Stimulated activated CD8-positive, alpha-beta memory T cell treated with anti-CD3 and anti-CD28 coated beads, Interleukin-4, amount 100 ng/mL, for 4 hours (primary cell): ENCODE measurements around the gene CARMIL1.

Experiments
- DNase-seq, 2 donors: peaks; one replicate each; pipeline ENCODE4 v3.0.0-alpha.2; 2020; ENCODE audit warnings: low read depth in 2 of 2, low spot score in 1 of 2

CARMIL1 gene

GRCh38 chr6:25278914-25279747, at the start of gene CARMIL1:
TSS of gene CARMIL1 (plus strand) at chr6:25279374. CDS start at chr6:25279796, 422 bp downstream.
- peak; percentile 20 to 33 for DNase-seq

GRCh38 chr6:25229671-25230321, 49.4 kb upstream of the CARMIL1 start:
- DNase-seq: no peak

GRCh38 chr6:25232479-25232878, 46.7 kb upstream of the CARMIL1 start:
- DNase-seq: no peak

GRCh38 chr6:25233226-25233625, 45.9 kb upstream of the CARMIL1 start:
- DNase-seq: no peak

GRCh38 chr6:25237579-25237978, 41.6 kb upstream of the CARMIL1 start:
- DNase-seq: no peak

GRCh38 chr6:25239059-25239458, 40.1 kb upstream of the CARMIL1 start:
- DNase-seq: no peak

- no peak for DNase-seq
These were observed 39.7 kb upstream of the CARMIL1 start for GRCh38 chr6:25239498-25239897.

- no peak for DNase-seq
These were observed 36.6 kb upstream of the CARMIL1 start for GRCh38 chr6:25242567-25242966.

- no peak for DNase-seq
These were observed 34.3 kb upstream of the CARMIL1 start for GRCh38 chr6:25244865-25245264.

GRCh38 chr6:25248123-25248522, 31.1 kb upstream of the CARMIL1 start:
- no peak for DNase-seq

GRCh38 chr6:25249133-25249532, 30.0 kb upstream of the CARMIL1 start:
- no peak for DNase-seq

GRCh38 chr6:25250878-25251277, 28.3 kb upstream of the CARMIL1 start:
- DNase-seq: no peak

- DNase-seq: no peak
These were observed 27.7 kb upstream of the CARMIL1 start for GRCh38 chr6:25251426-25251825.

GRCh38 chr6:25253351-25253750, 25.8 kb upstream of the CARMIL1 start:
- DNase-seq: no peak

- no peak for DNase-seq
These were observed 24.5 kb upstream of the CARMIL1 start for GRCh38 chr6:25254671-25255070.

GRCh38 chr6:25257686-25258348, 21.4 kb upstream of the CARMIL1 start:
- no peak for DNase-seq

GRCh38 chr6:25259756-25260155, 19.4 kb upstream of the CARMIL1 start:
- no peak for DNase-seq

- DNase-seq: no peak
These were observed 15.5 kb upstream of the CARMIL1 start for GRCh38 chr6:25263657-25264056.

- no peak for DNase-seq
These were observed 12.6 kb upstream of the CARMIL1 start for GRCh38 chr6:25266456-25267100.

GRCh38 chr6:25267662-25268061, 11.5 kb upstream of the CARMIL1 start:
- DNase-seq: no peak

- no peak for DNase-seq
These were observed 8.6 kb upstream of the CARMIL1 start for GRCh38 chr6:25270559-25270958.

- no peak for DNase-seq
These were observed 3.7 kb upstream of the CARMIL1 start for GRCh38 chr6:25275436-25275835.
